ENCODE data around the gene MBOAT2.

Gene MBOAT2

DNA sequence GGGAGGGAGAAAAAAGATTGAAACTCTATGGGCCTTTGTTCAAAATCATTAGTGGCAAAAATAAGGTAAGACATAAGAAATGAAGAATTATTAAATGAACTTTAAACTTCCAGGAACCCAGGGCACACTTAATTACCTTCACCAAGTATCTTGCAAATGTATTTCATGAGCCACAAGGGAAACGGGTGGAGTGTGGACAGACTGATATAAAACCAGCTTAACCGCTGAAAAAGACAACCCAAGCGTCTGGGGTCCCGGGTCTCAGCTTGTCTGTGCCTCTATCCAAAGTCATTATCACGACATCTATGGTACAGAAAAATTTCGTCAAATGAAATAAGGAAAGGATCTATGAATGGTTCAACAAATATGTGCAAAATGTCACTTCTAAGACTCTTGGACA lies 13.9 kb upstream of the MBOAT2 start:
- Histone ChIP-seq H3K36me3 (ENCODE audit: control insufficient read depth, insufficient read depth, low read length) (no peaks in the 10 kb centered on the region), H3K4me1 (ENCODE audit: control insufficient read depth, insufficient read depth, low read length, poor library complexity, severe bottlenecking) (no peaks in the 10 kb centered on the region), H3K9me3 (ENCODE audit: control insufficient read depth, low read length) (no peaks in the 10 kb centered on the region), H3K27ac (ENCODE audit: low read depth, low read length, severe bottlenecking) (no peak overlapping the region), H3K4me3 (ENCODE audit: extremely low read depth, insufficient read depth, low read length, poor library complexity, severe bottlenecking) (no peak overlapping the region)
- WGBS, 2 experiments (ENCODE audit: insufficient coverage in 2 of 2): 92 to 100% methylated on average over 2 to 6 of the region's 6 CpGs

DNA sequence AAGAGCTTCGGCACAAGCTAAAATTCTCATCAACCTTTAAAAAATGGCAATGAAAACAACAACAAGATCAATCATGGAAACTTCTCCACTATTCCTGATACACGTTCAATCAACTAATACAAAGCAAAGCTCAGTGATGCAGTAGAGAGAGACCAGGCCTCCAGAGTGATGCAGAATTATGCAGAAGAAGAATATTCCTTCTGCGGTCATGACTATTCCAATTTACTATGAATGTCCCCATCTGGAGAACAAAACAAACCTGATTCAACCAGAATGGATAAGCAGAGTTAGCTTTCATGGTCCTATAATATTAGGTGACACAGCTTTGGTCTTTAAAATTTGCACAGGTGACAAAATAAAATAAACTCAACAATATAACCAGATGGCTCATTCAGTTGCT lies 12.5 kb upstream of the MBOAT2 start:
- Histone ChIP-seq H3K27ac (ENCODE audit: low read depth, low read length, severe bottlenecking) (no peak overlapping the region), H3K36me3 (ENCODE audit: control insufficient read depth, insufficient read depth, low read length) (no peaks in the 10 kb centered on the region), H3K4me3 (ENCODE audit: extremely low read depth, insufficient read depth, low read length, poor library complexity, severe bottlenecking) (no peak overlapping the region), H3K4me1 (ENCODE audit: control insufficient read depth, insufficient read depth, low read length, poor library complexity, severe bottlenecking) (no peaks in the 10 kb centered on the region), H3K9me3 (ENCODE audit: control insufficient read depth, low read length) (no peaks in the 10 kb centered on the region)
- WGBS, 2 experiments (ENCODE audit: insufficient coverage in 2 of 2): 100% methylated on average over 1 to 2 of the region's 3 CpGs

DNA sequence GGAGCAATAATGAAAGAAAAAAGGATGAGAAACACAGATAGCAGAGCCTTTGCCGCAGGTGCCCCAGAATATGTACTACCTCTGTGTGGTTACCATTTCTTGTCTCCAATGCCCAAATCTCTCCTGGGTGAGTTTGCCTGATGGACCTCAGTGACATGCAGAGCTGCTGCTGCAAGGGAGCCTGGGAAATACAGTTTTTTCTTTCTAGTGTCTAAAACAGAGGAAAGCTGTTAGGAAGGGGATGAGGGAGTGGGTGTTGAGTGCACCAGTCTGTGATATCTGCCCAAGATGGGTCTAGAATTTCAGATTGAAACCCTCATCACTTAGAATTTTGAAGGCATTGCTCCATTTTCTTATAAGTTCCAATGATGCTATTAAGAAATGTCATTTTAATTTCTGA lies 9.9 kb upstream of the MBOAT2 start:
- Histone ChIP-seq H3K4me3 (ENCODE audit: extremely low read depth, insufficient read depth, low read length, poor library complexity, severe bottlenecking) (no peak overlapping the region), H3K9me3 (ENCODE audit: control insufficient read depth, low read length) (no peaks in the 10 kb centered on the region), H3K36me3 (ENCODE audit: control insufficient read depth, insufficient read depth, low read length) (no peaks in the 10 kb centered on the region), H3K4me1 (ENCODE audit: control insufficient read depth, insufficient read depth, low read length, poor library complexity, severe bottlenecking) (no peaks in the 10 kb centered on the region), H3K27ac (ENCODE audit: low read depth, low read length, severe bottlenecking) (no peak overlapping the region)
- 100% methylated on average over 1 of the region's 1 CpG for WGBS, 2 experiments (ENCODE audit: insufficient coverage in 2 of 2)

DNA sequence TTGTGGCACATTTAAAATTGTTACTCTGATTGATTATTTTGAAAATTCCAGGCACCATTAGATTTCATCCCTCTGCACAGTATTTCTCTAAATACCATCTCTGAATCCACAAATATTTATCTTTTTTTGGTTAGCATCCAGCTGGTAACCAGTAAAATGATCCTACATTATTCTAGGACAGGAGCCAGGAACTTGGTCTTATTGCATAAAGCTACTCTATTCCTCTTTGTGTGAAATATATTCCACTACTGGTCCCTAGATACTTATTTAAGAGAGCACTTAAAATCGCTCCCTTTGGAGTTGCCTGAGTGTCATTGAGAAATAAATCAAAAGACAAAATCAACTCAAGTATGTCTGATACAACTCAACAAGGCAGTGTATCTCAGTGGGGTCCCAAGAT lies 7.4 kb upstream of the MBOAT2 start:
- Histone ChIP-seq H3K4me3 (ENCODE audit: extremely low read depth, insufficient read depth, low read length, poor library complexity, severe bottlenecking) (no peak overlapping the region), H3K4me1 (ENCODE audit: control insufficient read depth, insufficient read depth, low read length, poor library complexity, severe bottlenecking) (no peaks in the 10 kb centered on the region), H3K27ac (ENCODE audit: low read depth, low read length, severe bottlenecking) (no peak overlapping the region), H3K36me3 (ENCODE audit: control insufficient read depth, insufficient read depth, low read length) (no peaks in the 10 kb centered on the region), H3K9me3 (ENCODE audit: control insufficient read depth, low read length) (no peaks in the 10 kb centered on the region)
- WGBS, 2 experiments (ENCODE audit: insufficient coverage in 2 of 2): 88% methylated on average over 1 of the region's 1 CpG; no CpG with 5 or more reads in 1 of the 2 experiments

DNA sequence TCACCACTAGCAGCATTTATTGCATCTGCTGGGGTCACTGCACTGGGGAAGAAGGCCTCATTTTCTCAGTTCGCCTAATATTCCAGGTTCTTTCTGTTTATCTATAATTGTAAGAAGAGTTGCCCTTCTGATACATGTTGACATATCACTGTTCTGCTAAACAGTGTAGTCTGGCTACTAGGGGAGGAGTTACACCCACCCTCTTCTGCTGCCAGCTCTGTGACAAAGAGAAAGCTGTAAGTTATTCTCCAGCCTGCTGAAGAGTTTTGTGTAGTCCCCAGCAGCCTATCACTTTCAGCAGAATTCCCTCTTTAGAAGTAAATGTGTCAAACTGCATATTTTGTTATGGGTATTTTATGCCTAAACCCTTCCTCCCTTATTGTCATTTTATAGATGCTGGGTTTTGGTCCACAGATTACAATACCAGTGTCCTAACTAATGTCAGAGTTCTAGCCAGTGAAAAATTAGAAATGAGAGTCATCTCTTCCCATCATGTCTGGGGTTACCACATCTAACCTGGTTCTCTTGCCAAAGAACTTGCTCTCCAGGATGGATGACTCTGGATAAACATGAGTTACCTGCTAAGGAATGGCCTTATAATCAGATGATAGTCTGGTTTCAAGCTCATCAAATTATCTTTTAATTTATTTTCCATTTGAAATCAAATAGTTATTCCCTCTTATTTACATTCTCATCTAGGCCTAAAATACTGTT lies 5.6 kb upstream of the MBOAT2 start:
- Histone ChIP-seq H3K4me3 (ENCODE audit: extremely low read depth, insufficient read depth, low read length, poor library complexity, severe bottlenecking) (no peak overlapping the region), H3K36me3 (ENCODE audit: control insufficient read depth, insufficient read depth, low read length) (peaks cover 6% of the 10 kb centered on the region), H3K27ac (ENCODE audit: low read depth, low read length, severe bottlenecking) (no peak overlapping the region), H3K9me3 (ENCODE audit: control insufficient read depth, low read length) (peaks cover 4% of the 10 kb centered on the region), H3K4me1 (ENCODE audit: control insufficient read depth, insufficient read depth, low read length, poor library complexity, severe bottlenecking) (no peaks in the 10 kb centered on the region)
- WGBS, 2 experiments (ENCODE audit: insufficient coverage in 2 of 2): no CpG with 5 or more reads among the region's 1 CpG

DNA sequence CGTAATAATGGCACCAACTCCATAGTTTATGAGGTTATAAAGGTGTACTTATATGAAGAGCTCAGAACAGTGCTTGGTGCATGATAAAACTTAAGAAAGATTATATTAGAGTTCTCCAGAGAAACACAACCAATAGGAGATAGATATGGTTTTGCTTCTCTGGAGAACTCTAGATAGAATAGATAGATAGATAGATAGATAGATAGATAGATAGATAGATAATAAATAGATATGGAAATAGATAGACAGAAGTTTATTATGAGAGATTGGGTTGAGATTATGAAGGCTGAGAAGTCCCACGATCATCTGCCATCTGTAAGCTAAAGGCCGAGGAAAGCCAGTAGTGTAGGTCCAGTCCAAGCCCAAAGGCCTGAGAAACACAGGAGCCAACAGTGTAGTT lies 2.9 kb upstream of the MBOAT2 start:
- H3K4me1 ChIP-seq (ENCODE audit: control insufficient read depth, insufficient read depth, low read length, poor library complexity, severe bottlenecking): peaks cover 10% of the 10 kb centered on the region
- H3K4me3 ChIP-seq (ENCODE audit: extremely low read depth, insufficient read depth, low read length, poor library complexity, severe bottlenecking): no peak overlapping the region
- 97 to 100% methylated on average over 2 to 3 of the region's 3 CpGs for WGBS, 2 experiments (ENCODE audit: insufficient coverage in 2 of 2)
- H3K27ac ChIP-seq (ENCODE audit: low read depth, low read length, severe bottlenecking): no peak overlapping the region
- peaks cover 4% of the 10 kb centered on the region for H3K9me3 ChIP-seq (ENCODE audit: control insufficient read depth, low read length)
- peaks cover 6% of the 10 kb centered on the region for H3K36me3 ChIP-seq (ENCODE audit: control insufficient read depth, insufficient read depth, low read length)

DNA sequence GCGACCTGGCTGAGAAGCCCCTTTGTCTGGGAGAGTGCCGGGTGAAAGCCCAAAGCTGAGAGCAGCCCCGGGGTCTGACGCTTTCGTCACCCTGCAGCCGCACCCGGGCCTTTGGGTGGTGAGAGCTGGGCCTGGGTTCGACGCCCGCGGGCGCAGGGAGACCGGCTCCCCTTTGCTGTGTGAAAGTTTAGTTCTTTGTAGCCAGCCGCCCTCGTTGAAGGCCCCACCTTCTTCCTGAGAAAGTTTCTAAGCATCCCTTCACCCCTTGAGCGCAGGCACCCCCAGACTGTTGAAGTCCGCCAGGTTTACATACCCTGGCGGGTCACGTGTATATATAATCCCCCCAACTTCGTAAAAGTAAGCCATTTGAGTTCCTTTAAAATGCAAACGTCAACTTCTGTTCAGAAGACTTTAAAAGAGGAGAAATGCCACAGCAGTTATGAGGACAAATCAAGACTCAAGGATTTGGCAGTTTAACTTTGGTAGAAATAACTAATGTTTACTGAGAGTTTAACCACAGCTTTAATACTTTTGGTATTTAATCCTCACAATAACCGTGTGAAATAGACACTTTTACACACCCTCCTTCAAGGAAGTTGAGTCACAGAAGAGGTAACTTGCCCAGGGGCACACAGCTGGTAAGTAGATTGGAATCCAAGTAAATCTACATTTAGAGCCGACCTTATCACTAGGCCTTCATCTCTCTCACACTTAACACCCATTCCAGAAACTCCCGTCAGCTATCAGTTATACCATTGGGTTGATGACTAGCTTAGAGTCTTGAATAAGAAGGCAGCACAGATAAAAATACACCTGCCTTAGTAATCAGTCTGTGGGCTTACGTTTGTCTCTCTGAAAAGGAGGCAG lies 1.1 kb upstream of the MBOAT2 start:
- Histone ChIP-seq H3K4me3 (ENCODE audit: extremely low read depth, insufficient read depth, low read length, poor library complexity, severe bottlenecking) (peak overlapping the region; percentile 54), H3K4me1 (ENCODE audit: control insufficient read depth, insufficient read depth, low read length, poor library complexity, severe bottlenecking) (peaks cover 13% of the 10 kb centered on the region), H3K27ac (ENCODE audit: low read depth, low read length, severe bottlenecking) (peak overlapping the region; percentile 97), H3K36me3 (ENCODE audit: control insufficient read depth, insufficient read depth, low read length) (peaks cover 6% of the 10 kb centered on the region), H3K9me3 (ENCODE audit: control insufficient read depth, low read length) (peaks cover 4% of the 10 kb centered on the region)
- 14 to 19% methylated on average over 19 to 21 of the region's 25 CpGs for WGBS, 2 experiments (ENCODE audit: insufficient coverage in 2 of 2)

DNA sequence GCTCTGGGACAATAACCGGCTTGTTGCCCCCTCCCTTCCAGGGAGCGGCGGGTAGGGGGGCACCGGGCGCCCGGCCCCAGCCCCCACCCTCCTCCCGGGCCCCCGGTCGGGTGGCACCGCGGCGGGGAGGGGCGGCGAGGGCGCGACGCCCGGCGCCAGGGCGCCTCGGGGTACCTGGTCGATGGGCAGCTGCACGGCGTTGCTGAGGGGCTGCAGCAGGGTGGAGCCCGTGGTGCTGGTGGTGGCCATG lies 193 bp downstream of the MBOAT2 start:
- Histone ChIP-seq H3K4me1 (ENCODE audit: control insufficient read depth, insufficient read depth, low read length, poor library complexity, severe bottlenecking) (peaks cover 13% of the 10 kb centered on the region), H3K4me3 (ENCODE audit: extremely low read depth, insufficient read depth, low read length, poor library complexity, severe bottlenecking) (peak overlapping the region; percentile 67), H3K36me3 (ENCODE audit: control insufficient read depth, insufficient read depth, low read length) (peaks cover 6% of the 10 kb centered on the region), H3K9me3 (ENCODE audit: control insufficient read depth, low read length) (peaks cover 4% of the 10 kb centered on the region), H3K27ac (ENCODE audit: low read depth, low read length, severe bottlenecking) (no peak overlapping the region)
- 0 to 2% methylated on average over 10 to 20 of the region's 25 CpGs for WGBS, 2 experiments (ENCODE audit: insufficient coverage in 2 of 2)

DNA sequence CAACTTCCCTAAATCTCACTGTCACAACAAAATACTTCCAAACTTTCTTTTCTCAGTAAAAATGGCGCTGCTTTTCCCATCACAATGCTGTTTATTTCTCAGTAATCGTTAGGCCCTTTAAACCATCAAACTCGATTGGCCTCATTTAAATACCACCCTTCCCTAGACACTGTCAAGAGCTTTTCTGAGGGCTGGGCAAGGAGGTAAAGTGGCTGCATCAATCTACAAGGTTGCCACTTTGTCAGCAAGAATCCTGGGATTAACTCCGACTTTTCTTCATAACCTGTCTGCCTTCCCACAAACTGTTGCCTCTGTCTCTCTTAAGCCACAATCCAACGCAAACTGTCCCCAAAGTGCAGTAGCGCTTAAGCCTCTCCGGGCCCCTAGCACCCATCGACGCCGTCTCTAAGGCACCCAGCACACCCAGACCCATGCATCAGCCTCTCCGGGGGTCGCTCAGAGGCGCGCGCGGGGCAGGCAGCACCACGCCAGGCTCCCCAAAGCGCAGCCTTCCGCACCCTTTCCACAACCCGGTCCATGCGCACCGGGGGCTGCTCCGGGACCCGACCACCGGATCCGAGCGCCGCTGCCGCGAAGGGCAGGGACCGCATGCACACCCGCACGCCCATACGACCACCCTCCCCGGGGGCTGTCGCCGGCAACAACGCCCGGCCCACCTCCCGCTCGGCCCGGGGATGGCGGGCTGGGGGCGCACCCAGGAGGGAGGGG lies 683 bp downstream of the MBOAT2 start:
- Histone ChIP-seq H3K4me3 (ENCODE audit: extremely low read depth, insufficient read depth, low read length, poor library complexity, severe bottlenecking) (peak overlapping the region; percentile 67), H3K9me3 (ENCODE audit: control insufficient read depth, low read length) (peaks cover 4% of the 10 kb centered on the region), H3K4me1 (ENCODE audit: control insufficient read depth, insufficient read depth, low read length, poor library complexity, severe bottlenecking) (peaks cover 13% of the 10 kb centered on the region), H3K27ac (ENCODE audit: low read depth, low read length, severe bottlenecking) (no peak overlapping the region), H3K36me3 (ENCODE audit: control insufficient read depth, insufficient read depth, low read length) (peaks cover 6% of the 10 kb centered on the region)
- WGBS, 2 experiments (ENCODE audit: insufficient coverage in 2 of 2): 0% methylated on average over 32 to 39 of the region's 44 CpGs

DNA sequence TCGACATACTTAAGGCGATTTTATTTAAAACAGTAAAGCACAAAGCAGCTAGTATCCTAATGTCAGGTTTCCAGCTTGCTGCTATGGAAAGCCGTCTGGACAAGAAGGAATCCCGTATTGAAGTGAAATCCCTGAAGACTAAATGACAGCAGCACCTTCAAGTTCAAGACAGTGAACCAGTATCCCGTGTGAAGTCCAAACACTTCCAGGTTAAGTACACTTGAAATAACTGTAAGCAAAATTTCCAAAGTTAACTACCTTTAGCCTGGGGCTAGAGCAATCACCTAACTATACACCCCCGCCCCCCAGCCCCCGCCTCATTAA lies 1.2 kb downstream of the MBOAT2 start:
- Histone ChIP-seq H3K9me3 (ENCODE audit: control insufficient read depth, low read length) (peaks cover 4% of the 10 kb centered on the region), H3K36me3 (ENCODE audit: control insufficient read depth, insufficient read depth, low read length) (peaks cover 6% of the 10 kb centered on the region), H3K4me1 (ENCODE audit: control insufficient read depth, insufficient read depth, low read length, poor library complexity, severe bottlenecking) (peaks cover 13% of the 10 kb centered on the region), H3K27ac (ENCODE audit: low read depth, low read length, severe bottlenecking) (no peak overlapping the region), H3K4me3 (ENCODE audit: extremely low read depth, insufficient read depth, low read length, poor library complexity, severe bottlenecking) (peak overlapping the region; percentile 67)
- WGBS, 2 experiments (ENCODE audit: insufficient coverage in 2 of 2): 11 to 17% methylated on average over 7 of the region's 7 CpGs

Data from mesodermal cell (in vitro differentiated cells).